ENCODE results near the gene CLEC10A. TPM values are rescaled to one million over a fixed set of nuclear protein-coding genes. Genes with fewer than 3 reads are reported as not detected.

Gene CLEC10A
- total RNA-seq (ENCODE audit: low replicate concordance), result 0.70 TPM in 1 of 2 replicates, not detected in the other

GRCh38 chr17:7079581-7080455 lies at the start of gene CLEC10A:
CLEC10A (minus strand) TSS chr17:7080251; CDS start chr17:7078812, 1,439 bp downstream.

GRCh38 chr17:7114241-7114874 lies 34.3 kb upstream of the CLEC10A start, which contains the start of gene ASGR2:
ASGR2 (minus strand) TSS chr17:7114822; CDS start chr17:7114240, 582 bp downstream.

GRCh38 chr17:7043497-7044198 lies 36.4 kb downstream of the CLEC10A start, which contains the start of gene SLC16A11:
SLC16A11 (minus strand) TSS chr17:7044092; CDS start chr17:7043513, 579 bp downstream.

GRCh38 chr17:7035591-7036368 lies 44.3 kb downstream of the CLEC10A start, which contains the start of gene SLC16A13:
SLC16A13 (plus strand) TSS chr17:7036015; CDS start chr17:7036383, 368 bp downstream.

Other genes starting within 250 kb of the CLEC10A start
- gene TEKT1, start 248.5 kb downstream of the CLEC10A start, total RNA-seq (ENCODE audit: low replicate concordance), result not detected in 2 replicates
- under 0.01 TPM in 1 of 2 replicates, not detected in the other for gene ALOX12, start 84.2 kb downstream of the CLEC10A start, total RNA-seq (ENCODE audit: low replicate concordance)
- 23.3 and 44.7 TPM in 2 replicates for gene RNASEK, start 67.6 kb downstream of the CLEC10A start, total RNA-seq (ENCODE audit: low replicate concordance)
- gene BCL6B, start 57.2 kb downstream of the CLEC10A start, total RNA-seq (ENCODE audit: low replicate concordance), result 0.30 and 0.47 TPM in 2 replicates
- gene SLC16A13, start 44.2 kb downstream of the CLEC10A start, total RNA-seq (ENCODE audit: low replicate concordance), result 0.12 and 0.23 TPM in 2 replicates
- gene SLC16A11, start 36.2 kb downstream of the CLEC10A start, total RNA-seq (ENCODE audit: low replicate concordance), result 0.08 and 0.12 TPM in 2 replicates
- gene ASGR2, start 34.6 kb upstream of the CLEC10A start, total RNA-seq (ENCODE audit: low replicate concordance), result not detected in 2 replicates
- under 0.01 and 0.68 TPM in 2 replicates for gene ASGR1, start 99.1 kb upstream of the CLEC10A start, total RNA-seq (ENCODE audit: low replicate concordance)
- 8.3 and 20.8 TPM in 2 replicates for gene DLG4, start 139.6 kb upstream of the CLEC10A start, total RNA-seq (ENCODE audit: low replicate concordance)
- 248 and 288 TPM in 2 replicates for gene ACADVL, start 139.7 kb upstream of the CLEC10A start, total RNA-seq (ENCODE audit: low replicate concordance)
- gene DVL2, start 154.3 kb upstream of the CLEC10A start, total RNA-seq (ENCODE audit: low replicate concordance), result 56.3 and 89.0 TPM in 2 replicates
- 38.3 and 41.2 TPM in 2 replicates for gene PHF23, start 159.2 kb upstream of the CLEC10A start, total RNA-seq (ENCODE audit: low replicate concordance)
- 180 and 222 TPM in 2 replicates for gene GABARAP, start 162.2 kb upstream of the CLEC10A start, total RNA-seq (ENCODE audit: low replicate concordance)
- 16.7 and 21.2 TPM in 2 replicates for gene CTDNEP1, start 171.5 kb upstream of the CLEC10A start, total RNA-seq (ENCODE audit: low replicate concordance)
- 20.6 and 25.9 TPM in 2 replicates for gene ELP5, start 172.0 kb upstream of the CLEC10A start, total RNA-seq (ENCODE audit: low replicate concordance)
- gene CLDN7, start 182.2 kb upstream of the CLEC10A start, total RNA-seq (ENCODE audit: low replicate concordance), result 0.70 and 1.6 TPM in 2 replicates
- gene SLC2A4, start 201.5 kb upstream of the CLEC10A start, total RNA-seq (ENCODE audit: low replicate concordance), result 0.08 and 0.12 TPM in 2 replicates
- not detected in 2 replicates for gene YBX2, start 214.4 kb upstream of the CLEC10A start, total RNA-seq (ENCODE audit: low replicate concordance)
- 688 and 774 TPM in 2 replicates for gene EIF5A, start 227.4 kb upstream of the CLEC10A start, total RNA-seq (ENCODE audit: low replicate concordance)
- 21.7 and 32.9 TPM in 2 replicates for gene GPS2, start 235.1 kb upstream of the CLEC10A start, total RNA-seq (ENCODE audit: low replicate concordance)
- 16.8 and 28.4 TPM in 2 replicates for gene NEURL4, start 249.1 kb upstream of the CLEC10A start, total RNA-seq (ENCODE audit: low replicate concordance)